HG02798 (cell line): ENCODE results near the gene SLC6A11.

ENCODE experiments used
- ATAC-seq: cut with Tn5 transposase; IDR thresholded peaks from one replicate; pipeline ENCODE4 v1.9.1; 2021; ENCODE audit warnings: mild to moderate bottlenecking; ENCODE audit not compliant: unreplicated experiment, poor library complexity

Gene SLC6A11

DNA sequence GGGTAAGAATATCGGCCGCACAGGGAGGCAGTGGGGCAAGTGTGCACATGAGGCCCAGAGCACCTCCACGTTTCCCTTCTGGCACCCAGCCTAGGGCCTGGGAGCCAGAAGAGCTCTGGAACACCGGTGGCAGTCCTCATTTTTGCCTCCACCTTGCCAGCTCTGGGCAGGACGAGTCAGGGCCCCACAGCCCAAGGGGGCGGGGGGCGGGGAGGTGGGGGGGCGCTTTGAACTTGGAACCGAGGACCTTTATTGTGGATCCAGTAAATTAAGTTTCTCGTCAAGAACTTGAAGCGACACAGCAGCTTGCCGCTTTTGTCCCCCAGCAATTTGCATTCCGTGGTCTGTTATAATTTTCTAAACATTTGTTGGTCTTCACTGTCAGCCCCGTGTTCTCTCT lies 66.8 kb downstream of the SLC6A11 start:
- no peak for ATAC-seq

DNA sequence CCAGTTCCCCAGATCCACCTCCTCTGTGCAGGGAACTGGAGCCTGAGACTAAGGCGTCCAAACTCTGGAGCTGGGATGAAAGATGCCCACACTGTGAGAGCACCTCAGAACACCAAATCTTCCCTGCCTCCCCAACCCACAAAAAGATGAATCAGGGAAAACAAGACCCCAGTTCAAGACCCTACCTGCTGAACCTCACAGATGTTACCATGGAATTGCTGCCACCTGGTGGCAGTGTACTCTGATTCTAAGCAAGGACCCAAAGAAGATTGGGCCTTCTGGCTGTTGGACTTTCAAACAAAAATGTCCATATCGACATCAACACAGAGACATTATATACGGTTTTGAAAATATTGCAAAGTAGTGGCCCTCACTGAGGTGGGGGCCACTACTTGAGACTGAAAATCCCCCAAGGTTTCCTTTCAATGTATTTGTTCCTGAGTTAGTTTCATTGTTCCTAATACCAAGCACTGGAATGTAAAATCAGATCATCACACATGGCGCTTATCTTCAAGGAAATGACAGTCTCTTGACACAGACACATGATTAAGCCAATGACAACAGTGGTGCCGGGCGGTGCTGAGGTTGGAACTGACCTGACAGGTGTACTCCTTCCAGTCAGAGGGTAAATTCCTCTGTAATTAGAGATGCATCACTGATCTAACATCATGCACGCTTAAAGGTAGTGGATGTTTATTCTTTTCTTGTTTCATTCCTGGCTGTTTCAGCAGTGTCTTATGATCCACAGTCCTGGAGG lies 67.6 kb downstream of the SLC6A11 start:
- no peak for ATAC-seq

DNA sequence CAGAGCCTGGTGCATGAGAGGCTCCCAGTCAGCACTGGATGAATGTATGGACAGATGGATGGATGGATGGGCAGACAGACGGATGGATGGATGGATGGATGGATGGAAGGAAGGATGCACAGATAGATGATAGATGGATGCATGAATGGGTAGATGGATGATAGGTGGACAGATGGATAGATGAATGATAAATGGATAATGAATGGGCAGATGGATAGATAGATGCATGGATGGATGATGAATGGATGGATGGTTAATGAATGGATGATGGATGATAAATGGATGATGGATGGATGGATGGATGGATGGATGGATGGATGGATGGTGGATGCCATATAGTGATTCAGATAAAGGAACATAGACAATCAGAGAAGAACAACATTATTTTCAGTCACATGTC lies 71.0 kb downstream of the SLC6A11 start:
- ATAC-seq = no peak

DNA sequence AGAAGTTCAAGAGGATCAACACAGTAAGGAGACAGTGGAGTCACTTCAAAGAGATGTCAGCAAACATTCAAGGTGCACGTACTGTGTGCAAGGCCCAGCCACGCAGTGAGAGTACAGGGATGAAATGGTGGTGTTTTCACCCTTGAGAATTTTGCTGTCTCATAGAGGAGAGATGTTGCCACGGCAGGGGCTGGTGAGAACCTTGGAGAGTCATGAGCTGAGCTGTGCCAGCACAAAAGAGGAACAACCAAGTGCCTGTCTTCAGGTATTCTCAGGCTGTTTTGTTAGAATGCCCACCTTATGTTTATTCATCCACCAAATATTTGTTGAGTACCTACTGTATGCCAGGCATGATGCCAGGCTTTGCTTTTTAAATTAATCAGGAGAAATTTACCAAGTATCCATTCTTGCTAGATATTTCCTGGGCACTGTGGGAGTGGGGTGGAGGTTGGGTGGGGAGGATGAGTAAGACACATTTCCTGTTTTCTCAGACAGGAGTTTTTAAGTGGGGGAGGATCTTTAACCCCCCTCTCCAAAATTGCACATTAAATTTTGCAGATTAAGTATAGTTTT lies 72.6 kb downstream of the SLC6A11 start:
- ATAC-seq = no peak

DNA sequence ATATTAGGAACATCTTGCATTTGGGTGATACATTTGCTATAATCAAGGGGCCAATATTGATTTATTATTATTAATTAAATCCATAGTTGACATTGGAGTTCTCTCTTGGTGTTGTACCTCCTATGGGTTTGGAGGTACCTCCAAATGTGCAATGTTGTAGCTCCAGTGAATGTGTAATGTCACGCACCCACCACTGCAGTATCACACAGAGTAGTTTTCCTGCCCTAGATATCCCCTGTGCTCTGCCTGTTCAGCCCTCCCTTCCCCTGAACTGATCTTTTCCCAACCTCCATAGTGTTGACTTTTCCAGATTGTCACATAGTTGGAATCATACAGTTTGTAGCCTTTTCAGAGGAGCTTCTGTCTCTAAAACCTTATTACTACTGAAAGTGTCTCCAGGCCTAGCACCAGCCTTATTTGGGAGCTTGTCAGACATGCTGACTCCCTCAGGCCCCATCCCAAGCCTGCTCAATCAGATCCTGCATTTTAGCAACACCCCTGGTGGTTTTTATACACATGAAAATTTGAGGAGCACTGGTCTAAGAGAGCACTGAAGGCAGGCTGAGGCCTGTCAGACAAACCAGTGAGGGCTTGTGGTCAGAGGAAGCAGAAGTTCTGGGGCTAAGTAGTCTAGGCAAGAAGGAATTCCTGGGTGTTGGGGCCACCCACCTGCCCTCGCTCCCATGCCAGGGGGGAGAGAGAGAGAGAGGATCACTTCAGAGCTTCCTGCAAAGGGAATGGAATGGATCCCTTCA lies 73.4 kb downstream of the SLC6A11 start:
- no peak for ATAC-seq

DNA sequence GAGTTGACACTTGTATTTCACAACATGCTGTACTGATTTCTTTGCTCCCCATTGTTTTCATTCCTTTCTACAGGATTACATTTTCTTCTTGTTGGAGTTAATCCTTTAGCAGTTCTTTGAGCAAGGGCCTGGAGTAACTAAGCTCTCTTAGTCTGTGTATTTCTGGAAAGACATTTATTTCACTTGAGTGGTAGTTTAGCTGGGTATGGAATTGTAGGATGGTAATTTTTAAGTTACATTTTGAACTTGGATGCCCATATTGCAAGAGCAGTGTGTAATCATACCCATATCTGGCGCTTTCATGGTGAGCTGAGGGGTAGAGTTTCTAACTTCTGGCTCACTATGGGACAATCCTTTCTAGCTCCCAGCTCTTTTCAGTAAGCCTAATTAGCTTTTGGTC lies 74.6 kb downstream of the SLC6A11 start:
- ATAC-seq = no peak

DNA sequence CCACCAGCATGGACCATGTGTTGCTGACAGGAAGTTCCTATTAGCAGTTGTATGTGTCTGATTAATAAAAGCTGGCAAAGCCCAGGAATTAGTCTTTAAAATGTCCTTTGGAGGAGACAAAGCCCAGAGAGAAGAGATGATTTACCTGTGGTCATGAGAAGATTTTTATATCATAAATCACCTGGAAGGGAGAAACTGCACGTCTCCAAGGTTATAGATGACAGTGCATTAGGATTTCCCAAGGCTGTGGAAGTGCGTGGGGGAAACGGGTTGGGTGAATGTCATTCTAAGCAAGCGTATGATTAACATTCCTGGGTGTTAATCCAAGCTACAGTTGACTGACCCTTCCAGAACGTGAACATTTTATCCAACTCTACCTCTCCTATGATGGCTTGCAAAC lies 76.6 kb downstream of the SLC6A11 start:
- no peak for ATAC-seq

DNA sequence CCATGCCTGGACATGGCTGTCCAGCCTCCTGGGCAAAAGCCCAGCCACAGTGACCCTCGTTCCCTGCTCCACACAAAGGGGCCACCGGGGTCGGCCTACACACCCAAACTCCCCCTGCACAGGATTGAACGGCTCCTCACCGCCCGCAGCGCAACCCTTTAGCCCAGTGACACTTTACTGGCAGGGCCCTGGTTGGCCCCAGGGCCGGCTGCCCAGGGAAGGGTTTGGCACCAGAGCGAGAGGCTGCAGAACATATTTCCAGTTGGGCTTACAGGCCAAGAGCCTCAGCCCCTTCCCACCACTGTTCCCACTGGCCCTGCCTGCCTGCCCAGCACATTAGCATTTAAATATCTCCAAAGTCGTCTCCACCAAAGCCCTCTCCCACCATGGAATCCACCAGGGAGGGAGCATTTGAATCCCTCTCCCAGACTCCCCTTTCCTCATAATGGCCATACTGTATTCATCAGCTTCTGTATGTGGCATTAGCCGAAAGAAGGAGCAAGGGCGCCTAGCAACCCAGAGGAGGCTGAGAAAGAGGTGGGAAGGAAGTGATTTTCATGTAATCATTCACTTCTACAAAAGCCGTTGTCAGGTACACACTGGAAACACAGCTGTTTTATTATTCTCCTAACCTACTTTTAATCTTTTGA lies 85.4 kb downstream of the SLC6A11 start:
- no peak for ATAC-seq

DNA sequence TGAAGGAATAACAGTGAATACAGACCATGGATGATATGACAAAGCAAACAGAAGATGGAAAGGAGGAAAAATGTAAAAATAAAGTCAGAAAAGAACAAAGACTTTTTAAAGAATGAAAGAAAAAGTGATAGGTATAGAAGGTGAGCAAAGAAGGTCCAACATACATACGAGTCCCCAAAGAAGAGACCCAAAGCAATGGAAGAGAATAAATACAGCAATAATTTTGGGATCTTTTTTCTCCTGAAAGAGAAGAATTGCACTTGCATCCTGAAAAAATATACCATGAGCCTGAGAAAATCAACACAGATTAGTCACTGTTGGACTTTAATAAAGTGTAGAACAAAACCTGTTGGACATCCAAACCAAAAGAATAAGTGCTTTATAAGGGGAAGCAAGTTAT lies 91.2 kb downstream of the SLC6A11 start:
- no peak for ATAC-seq

DNA sequence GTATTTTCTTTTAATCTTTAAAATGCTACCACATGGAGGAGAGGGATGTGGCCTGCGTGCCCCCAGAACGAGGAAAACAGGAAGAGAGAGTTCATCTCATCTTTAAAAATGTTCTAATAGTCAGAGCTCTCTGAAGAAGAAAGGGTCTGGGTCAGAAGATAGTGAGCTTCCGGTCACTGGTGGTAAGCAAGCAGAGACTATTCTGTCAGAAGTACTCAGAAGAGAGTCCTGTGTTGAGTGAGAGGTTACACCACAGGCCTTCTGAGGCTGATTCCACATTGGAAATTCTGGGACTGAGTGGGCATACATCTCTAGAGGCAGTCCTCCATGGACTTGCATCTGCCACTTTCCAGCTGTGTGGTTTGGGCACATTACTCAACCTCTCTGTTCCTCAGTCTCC lies 94.3 kb downstream of the SLC6A11 start:
- ATAC-seq = no peak

DNA sequence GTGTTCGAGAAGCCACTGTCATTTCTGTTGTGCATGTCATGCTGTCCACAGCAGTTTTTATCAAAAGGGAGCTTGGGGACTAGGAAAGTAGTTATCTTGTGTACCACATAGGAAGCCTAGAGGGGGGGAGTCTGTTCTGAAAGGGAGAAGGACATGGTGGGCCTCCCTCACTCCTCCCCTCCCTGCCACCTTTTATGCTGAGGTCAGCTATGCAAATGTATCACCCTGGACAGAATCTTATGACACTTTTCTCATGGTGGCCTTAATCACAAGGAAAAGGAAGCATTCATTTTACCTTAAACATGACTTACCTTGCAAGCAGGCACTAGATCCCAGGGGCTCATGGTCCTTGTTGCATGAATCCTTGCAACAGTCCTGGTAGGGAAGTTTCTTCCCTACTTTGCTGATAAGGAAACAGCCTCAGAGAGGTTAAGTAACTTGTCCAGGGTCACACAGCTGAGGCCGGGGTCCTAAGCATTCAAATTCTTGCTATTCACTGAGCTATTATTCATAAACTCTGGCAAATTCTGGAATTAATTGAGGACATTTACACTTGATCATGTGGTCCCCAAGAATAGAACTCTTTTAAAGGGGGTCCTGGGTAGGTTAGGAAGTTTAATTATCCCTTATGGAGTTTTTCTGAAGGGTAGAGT lies 95.4 kb downstream of the SLC6A11 start:
- no peak for ATAC-seq

DNA sequence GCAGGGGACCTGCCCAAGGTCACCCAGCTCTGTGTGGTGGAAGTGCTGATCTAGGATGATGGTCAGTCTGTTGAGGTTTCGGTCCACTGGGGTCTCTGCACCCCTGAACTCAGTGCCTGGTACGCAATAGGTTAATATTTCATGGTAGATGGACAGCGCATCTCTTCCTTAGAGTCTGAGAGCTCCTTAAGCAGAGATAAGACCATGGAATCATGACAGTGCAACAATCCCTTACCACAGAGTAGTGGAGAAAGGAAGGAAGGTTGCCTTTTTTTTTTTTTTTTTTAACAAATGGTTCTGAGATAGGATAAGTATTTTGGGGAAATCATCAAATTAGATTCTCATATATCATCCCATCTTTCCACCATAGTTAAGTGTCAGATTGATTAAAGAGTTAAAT lies 96.8 kb downstream of the SLC6A11 start:
- ATAC-seq = no peak

DNA sequence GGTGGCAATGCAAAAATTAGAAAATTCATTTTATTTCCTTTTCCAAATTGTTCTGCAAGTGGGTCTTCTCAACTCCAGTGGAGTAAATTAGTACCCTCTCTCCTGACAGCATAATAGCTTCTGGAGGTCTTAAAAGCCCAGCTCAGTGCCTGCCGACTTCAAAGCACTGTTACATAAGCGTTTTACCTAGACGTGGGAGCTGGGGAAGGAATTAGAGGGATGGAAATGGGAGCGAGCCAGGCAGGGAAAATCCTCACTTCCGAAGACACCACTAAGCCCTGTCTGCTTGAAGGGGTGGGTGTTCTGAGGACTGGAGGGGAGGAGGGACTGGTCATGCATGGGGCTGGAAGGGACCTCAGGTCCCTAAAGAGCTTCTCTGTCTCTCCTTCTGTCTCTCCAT lies 99.3 kb downstream of the SLC6A11 start:
- ATAC-seq = no peak

DNA sequence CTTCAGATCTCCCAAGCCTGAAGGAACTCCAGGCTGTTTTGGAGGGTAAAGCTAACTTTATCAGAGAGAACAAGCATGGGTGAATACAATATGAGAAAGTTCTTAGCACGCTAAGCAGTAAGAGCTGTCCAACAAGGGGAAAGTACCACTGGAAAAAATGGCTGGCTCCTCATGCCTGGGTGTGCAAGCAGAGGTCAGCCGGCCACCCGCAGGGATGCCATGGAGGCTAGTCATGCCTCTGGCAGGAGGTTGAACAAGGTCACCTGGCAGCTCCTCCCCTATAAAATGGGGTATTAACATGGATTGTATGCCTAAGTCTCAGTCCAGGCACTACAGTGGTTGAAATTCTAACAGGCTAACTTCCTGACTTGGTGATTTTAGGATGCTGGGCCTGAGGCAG lies 101.1 kb downstream of the SLC6A11 start:
- ATAC-seq = no peak

DNA sequence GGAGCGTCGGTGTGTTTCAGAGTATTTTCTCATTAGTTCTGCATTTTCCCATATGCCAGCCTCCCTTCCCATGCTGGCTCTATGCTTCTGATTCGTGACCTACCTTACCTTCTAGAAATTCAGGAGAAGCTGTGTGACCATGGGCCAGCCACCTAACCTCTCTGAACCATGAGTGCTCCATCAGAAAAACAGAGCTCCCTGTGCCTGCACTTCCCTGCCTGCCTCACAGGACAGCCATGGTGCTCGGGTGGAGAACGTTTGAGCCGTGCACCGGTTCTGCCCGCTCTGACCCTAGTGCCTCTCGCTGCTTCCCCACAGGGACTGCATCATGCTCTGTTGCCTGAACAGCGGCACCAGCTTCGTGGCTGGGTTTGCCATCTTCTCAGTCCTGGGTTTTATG lies 102.0 kb downstream of the SLC6A11 start:
- ATAC-seq = no peak

DNA sequence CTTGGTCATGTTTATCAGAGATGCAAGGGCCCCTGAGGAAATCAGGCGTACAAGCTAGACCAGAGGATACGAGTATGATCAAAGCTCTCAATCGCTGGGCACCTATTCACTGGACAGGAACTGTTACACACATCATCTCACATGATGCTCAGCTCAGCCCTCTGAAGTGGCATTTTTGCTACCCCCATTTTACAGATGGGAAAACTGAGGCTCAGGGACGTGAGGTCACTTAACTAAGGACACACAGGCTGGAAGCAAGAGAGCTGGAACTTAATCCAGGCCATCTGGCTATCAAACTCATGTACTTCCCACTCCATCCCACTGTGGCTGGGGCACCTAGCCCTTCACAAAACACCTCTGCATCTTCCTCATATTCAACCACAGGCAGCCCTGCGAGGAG lies 103.6 kb downstream of the SLC6A11 start:
- ATAC-seq = no peak

DNA sequence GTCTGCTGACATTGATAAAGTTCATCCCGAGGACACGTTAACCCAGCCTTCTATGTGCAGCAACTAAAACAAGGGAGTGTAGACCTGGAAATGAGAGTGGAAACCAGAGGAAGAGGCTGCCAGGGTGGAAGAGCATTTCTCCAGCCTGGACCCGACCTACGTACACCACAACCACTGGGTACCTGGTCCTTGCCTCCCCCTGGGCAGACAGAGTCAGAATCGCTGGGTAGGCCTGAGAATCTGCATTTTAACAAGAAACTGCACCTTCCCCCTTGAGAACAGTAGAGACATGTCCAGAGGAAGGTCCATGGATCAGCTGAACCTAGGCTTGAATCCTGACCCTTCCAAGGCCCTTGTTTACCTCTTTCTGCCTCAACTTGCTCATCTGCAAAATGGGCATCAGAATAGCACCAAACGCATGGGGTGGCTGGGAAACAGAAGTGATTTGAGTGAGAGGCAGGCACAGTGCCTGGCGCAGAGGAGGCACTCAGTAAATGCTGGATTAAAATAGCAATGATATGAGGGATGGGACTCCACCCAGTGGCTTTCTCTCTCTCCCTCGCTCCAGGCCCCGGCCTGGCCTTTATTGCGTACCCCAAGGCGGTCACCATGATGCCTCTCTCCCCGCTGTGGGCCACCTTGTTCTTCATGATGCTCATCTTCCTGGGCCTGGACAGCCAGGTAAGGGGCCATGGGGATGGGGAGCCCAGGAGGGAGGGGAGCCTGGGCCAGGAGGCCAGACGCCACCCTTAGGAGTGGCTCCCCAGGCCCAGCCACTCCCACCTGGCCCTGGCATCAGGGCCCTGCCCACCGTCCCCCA lies 109.6 kb downstream of the SLC6A11 start:
- ATAC-seq = no peak

DNA sequence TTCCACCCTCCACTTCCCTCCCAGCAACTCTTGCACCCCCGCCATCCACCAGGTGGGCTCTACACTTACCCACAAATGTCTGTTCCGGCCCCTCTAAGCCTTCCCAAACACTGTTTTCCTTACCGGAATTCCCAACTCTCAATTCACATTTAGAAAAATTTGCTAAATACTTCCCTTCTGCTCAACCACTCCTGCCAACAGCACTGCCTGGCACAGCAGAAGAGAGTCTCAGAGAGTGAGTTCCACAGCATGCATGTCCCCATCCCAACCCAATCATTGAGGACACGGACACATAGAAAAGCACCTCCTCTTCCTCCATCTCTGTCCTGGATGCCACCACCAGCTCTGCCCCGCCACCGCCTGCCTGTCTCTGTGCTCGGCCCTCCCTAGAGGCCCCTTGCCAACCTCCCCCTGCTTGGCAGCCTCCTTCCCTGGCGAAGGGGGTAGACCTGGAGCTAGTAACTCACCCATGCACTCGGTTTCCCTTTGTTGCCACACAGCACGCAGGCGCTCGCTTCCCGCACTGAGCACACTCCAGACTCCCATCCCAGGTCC lies 110.3 kb downstream of the SLC6A11 start:
- ATAC-seq = no peak

DNA sequence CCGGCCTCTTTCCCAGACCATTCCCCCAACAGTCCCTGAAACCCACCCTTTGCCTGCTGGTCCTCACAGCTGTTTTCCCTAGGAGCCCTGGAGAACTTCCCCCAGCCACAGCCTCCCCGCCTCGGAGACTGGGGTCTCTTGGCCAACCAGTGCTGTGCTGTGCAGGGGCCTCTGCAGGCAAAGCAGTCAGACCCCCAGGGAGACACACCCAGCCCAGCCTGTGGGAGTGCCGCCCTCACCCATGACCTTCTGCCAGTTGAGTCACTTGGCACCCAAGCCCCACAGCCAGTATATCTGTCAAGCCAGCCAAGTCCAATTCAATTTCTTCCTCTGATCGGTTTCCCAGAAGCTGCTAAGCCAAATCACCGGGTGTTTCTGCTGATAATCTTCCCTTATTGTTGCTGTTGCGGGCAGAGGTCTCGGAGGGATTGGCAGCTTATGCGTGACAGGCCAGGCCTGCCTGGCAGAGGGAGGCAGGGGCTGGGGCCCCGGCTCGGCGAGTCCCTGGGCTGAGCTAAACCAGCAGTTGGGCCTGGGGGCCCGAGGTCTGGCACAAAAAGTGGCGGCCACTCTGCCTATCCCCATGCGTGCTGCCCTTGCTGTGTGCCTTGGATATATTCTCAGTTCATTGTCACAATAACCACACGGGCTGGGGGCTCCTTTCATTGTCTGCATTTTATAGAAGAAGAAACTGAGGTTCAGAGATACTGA lies 110.9 kb downstream of the SLC6A11 start:
- no peak for ATAC-seq
